HG03025 (cell line): ENCODE results near the gene KCNIP4.
"Not testable (repeated sequence)": the region's sequence is repeated elsewhere in the genome, so short reads cannot be mapped to it uniquely, and the experiment has no call there.

ENCODE experiments used
- ATAC-seq: cut with Tn5 transposase; IDR thresholded peaks from one replicate; pipeline ENCODE4 v1.9.1; 2021; ENCODE audit warnings: mild to moderate bottlenecking, moderate library complexity; ENCODE audit not compliant: unreplicated experiment, low FRiP score

Gene KCNIP4

DNA sequence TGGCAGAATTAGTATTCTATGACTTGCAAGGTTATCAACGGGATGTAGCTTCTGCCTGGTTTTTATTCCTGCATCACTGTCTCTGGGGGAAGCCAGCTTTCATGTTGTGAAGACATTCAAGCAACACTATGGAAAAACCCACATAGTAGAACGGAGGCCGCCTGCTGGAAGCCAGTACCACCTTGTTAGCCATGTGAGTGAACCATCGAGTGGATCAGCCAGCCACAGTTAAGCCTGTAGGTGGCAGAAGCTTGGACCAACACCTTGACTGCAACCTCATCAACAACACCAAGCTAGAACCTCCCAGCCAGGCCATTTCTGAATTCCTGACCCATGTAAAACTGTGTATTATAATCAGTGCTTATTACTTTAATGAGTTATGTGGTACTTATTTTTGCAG lies 538.2 kb downstream of the KCNIP4 start:
- no peak for ATAC-seq

DNA sequence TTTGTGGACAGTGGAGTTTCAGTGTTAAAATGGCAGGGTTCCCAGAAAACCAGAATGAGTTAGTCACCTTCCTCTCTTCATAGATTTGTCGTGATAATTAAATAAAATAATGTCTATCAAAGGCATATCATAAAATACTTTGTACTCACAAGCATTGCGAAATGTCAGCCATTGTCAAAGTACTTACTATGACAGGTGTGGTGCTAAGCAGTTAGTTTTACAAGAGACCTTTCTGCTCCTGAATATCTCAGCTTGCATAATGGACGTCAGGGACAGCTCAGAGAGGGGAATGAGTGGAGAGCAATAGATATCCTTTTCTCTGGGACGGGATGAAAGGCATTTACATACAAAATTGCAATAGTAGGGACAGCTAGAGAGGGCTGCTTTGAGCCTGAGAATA lies 560.9 kb downstream of the KCNIP4 start:
- ATAC-seq, result no peak

DNA sequence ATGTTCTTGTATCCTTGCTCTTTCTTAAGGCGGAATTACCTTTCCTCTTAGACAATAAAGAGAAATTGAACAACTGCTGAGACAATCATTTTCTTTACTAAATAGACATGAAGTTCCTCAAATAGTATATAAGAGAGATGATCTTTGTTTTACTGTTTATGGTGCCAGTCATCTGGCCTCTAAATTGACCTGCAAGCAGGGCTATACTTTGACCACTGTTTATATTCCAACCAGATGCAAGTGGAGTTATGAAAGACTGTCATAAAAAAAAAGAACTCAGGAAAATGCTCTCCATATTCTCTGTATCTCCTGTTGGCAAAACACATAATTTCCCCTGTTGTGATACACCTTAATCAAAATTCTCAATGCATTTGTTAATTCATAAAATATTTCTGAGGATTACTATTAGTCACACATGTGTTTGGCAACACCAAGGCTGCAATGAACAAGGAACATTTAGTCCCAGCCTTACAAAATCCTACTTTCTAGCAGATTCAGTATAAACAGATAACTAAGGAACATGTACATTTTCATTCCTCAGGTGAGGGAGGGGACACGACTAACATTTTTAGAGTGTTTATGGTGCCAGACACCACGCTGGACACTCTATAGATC lies 562.3 kb downstream of the KCNIP4 start:
- no peak for ATAC-seq

DNA sequence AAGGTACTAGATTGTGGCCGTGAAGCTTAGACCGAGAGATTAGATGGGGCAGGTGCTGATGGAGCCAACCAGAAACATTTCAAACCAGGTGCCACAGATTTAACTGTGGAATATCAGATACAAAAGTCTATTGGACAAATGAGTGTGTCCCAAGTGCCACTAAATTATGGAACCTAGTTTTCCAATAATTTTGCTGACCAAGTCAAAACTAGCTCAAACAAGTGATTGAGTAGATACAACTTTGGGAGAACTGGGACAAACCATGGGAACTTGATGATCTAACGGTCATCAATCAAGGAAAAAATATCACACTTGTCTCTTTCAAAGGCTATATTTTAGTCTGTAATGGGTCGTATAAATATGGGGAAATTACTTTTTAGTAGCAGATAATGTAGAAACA lies 562.9 kb downstream of the KCNIP4 start:
- no peak for ATAC-seq

GRCh38 chr4:21384609-21385008 lies 564.0 kb downstream of the KCNIP4 start:
- no peak for ATAC-seq

DNA sequence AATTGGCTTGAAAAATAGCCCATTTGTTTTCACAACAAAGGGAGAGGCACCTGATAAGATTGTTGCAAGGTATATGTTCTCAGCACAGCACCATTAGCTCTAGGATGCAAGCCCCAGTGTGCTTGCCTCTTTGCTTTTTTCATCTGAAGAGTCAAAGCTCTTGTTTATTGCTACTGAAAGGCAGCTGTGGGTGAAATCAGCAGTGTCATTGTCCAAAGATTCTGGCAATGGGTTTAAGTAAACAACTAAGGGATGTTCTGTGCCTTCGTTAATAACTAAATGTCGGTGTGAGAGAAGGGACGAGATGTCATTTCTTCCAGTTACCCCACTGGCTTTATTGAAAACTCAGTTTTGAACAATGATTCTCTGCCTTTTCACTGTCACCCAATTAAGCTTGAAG lies 567.7 kb downstream of the KCNIP4 start:
- no peak for ATAC-seq

DNA sequence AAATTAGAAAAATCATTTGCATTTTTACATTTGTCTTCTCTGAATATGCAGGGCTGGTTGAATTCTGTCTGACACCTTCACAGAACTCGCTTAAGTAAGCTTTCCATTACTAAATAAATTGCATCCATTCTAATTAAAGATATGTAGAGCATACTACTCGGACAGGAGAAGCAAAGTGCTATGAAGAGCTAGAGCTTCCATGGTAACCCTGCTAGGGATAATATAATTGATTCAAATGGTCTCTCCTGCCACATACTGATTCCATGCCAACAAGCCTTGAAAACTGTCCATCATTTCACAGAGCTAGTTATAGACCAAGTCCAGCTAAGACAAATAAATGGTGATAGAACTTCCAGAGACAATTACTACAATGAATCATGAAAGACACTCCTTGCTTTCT lies 571.5 kb downstream of the KCNIP4 start:
- ATAC-seq, result no peak

GRCh38 chr4:21376176-21376575 lies 572.4 kb downstream of the KCNIP4 start:
- no peak for ATAC-seq

DNA sequence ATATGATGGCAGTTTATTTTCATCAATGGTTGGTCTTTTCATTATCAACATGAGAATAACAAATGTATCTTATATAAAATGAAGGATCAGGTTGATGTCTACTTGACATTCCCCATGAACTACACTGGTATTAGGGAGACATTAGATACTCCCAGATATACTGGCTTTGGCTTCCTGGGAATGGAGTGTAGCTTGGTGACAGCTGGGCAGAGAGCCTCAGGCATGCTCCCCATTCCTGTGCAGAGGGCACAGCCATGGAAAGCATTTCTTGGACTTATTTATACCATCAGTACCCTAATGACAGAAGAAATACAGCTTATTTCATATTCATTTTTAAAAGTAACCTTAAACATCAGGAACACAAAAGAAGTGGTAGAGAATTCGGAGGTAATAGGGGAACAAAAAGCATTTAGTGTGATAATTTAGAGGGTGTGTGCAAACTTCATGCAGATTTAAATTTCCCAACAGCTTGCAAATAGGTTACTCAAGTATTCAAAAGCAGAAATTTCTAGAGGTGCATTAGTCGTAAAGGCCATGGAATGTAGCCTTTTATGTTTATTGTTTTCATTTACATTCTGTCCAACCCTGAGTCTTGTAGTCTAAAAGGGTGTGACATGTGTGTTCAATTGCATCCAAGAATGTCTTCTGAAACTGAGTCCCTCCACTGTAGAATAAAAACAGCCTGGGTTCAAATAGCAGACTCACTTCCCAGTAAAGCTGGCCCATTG lies 573.8 kb downstream of the KCNIP4 start:
- ATAC-seq, result no peak

- no peak for ATAC-seq
Observed at GRCh38 chr4:21367567-21367966, 581.0 kb downstream of the KCNIP4 start.

DNA sequence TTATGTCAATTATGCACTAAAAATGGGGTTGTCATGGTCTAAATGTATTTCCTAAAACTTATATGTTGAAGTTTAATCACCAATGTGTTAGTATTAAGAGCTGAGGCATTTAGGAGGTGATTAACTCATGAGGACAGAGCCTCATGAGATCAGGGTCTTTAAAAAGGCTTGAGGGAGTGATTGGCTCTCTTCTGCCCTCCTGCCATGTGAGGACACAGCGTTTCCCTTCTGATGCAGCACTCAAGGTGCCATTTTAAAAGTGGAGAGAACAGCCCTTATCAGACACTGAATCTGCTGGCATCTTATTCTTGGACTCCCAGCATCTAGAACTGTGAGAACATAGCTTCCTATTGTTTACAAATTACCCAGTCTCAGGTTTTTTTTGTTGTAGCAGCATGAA lies 581.7 kb downstream of the KCNIP4 start:
- ATAC-seq, result no peak

GRCh38 chr4:21366312-21366711 lies 582.3 kb downstream of the KCNIP4 start:
- ATAC-seq, result no peak

- no peak for ATAC-seq
Observed at GRCh38 chr4:21363701-21364100, 584.9 kb downstream of the KCNIP4 start.

DNA sequence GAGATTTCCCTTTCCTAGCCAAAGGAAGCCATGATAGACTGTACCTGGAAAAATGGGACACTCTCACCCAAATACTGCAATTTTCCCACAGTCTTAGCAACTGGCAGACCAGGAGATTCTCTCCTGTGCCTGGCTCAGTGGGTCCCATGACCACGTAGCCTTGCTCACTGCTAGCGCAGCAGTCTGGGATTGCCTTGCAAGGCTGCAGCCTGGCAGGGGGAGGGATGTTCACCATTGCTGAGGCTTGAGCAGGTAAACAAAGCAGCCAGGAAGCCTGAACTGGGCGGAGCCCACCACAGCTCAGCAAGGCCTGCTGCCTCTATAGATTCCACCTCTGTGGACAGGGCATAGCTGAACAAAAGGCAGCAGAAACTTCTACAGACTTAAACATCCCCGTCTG lies 596.2 kb downstream of the KCNIP4 start:
- not testable (repeated sequence) for ATAC-seq

- no peak for ATAC-seq
Observed at GRCh38 chr4:21347142-21347541, 601.4 kb downstream of the KCNIP4 start.

DNA sequence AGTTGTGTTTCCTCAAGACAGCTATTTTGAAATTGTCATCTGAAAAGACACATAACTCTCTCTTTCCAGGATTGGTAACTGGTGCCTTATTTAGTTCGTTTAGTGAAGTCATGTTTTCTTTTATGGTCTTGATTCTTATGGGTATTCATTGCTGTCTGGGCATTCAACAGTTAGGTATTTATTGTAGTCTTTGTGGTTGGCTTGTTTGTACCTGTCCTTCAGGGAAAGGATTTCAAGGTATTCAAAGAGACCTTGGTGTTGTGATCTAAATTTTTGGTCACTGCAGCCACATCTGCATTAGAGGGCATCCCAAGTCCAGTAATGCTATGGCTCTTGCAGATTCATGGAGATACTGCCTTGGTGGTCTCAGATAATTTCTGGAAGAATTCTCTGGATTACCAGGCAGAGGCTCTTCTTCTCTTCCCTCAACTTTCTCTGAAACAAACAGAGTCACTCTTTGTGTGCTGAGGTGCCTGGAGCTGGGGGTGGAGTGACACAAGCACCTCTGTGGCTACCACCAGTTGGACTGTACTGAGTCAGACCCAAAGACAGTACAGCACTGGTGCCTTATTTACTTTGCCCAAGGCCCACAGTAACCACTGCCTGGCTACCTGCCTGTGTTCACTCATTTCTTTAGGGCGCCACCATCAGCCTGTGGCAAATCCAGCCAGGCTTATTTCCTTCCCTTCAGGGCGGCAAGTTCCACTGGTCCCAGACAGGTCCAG lies 620.4 kb downstream of the KCNIP4 start:
- ATAC-seq, result no peak

- ATAC-seq, result no peak
Observed at GRCh38 chr4:21320034-21320433, 628.5 kb downstream of the KCNIP4 start.

DNA sequence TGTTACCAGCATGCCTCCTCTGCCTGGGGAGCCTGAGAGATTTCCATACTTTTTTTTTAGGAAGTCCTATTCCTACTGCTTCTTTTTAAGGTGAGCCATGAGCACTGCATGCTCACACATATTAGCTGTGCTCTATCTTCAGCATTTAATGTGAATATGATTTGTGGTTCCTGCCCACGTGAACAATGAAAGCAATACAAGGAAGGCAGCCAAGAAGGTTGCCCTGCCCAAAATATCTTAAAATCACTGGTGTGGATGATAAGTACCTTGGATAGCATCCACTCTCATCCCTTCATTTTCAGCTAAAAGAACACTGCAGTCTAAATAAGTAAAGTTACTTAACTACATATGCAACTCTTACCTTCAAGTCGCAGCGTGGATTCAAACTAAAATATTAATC lies 640.9 kb downstream of the KCNIP4 start:
- no peak for ATAC-seq

- ATAC-seq, result no peak
Observed at GRCh38 chr4:21304540-21304887, 644.1 kb downstream of the KCNIP4 start.

DNA sequence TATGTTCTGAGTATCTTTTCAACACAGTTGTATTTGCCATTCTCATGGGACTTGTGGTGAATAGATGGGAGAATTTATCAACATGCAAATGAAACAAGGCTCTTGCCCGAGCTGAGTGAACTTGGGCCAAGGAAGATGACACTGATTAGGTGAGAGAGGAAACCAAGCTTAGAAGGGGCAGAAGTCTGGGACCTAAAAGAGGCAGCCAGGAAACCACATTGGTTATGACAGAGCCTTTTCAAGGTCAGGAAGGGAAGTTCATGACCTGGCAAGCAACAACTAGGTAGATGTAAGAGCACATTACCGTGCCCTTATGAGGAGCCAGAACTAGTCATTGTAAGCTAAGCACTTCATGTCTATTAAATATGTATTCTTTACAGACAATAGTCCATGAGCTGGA lies 658.0 kb downstream of the KCNIP4 start:
- ATAC-seq, result no peak

GRCh38 chr4:21276046-21276445 lies 672.5 kb downstream of the KCNIP4 start:
- ATAC-seq, result no peak
